WTC11 (cell line): Measurements from ENCODE around the gene REXO2. TPM values are rescaled to one million over a fixed set of nuclear protein-coding genes. Genes with fewer than 3 reads are reported as not detected.

Experiments used
- ATAC-seq: fragments of 200-7000 bp; cut with Tn5 transposase; 2 replicates; pipeline ENCODE4 v1.10.0; 2021; ENCODE audit warnings: mild to moderate bottlenecking, moderate library complexity
- CTCF ChIA-PET: fragments of 300-600 bp; sonication (Branson Sonifier 250); formaldehyde crosslinking; loops from one replicate; lab custom pipeline; 2021; ENCODE audit warnings: antibody characterized with exemption; lab: Charles Lee
- POLR2A ChIA-PET: fragments of 350-600 bp; sonication (Branson Sonifier 250); formaldehyde crosslinking; loops from one replicate; lab custom pipeline; 2021; ENCODE audit warnings: antibody characterized with exemption; lab: Charles Lee
- DNase-seq: peaks from one replicate; pipeline ENCODE4 v3.0.0; 2021; ENCODE audit warnings: low spot score
- H3K27ac Mint-ChIP-seq: 2 replicates; pipeline ENCODE4 v1.8.0; 2021; ENCODE audit warnings: mixed read lengths
- H3K27me3 Mint-ChIP-seq: 2 replicates; pipeline ENCODE4 v1.8.0; 2021; ENCODE audit warnings: low read depth, mild to moderate bottlenecking, moderate library complexity, mixed read lengths
- H3K36me3 Mint-ChIP-seq: 2 replicates; pipeline ENCODE4 v1.8.0; 2021; ENCODE audit warnings: mixed read lengths
- H3K4me1 Mint-ChIP-seq: 2 replicates; pipeline ENCODE4 v1.8.0; 2022; ENCODE audit warnings: mixed read lengths
- H3K4me3 Mint-ChIP-seq: 2 replicates; pipeline ENCODE4 v1.8.0; 2021; ENCODE audit warnings: mild to moderate bottlenecking, moderate library complexity, mixed read lengths
- H3K9me3 Mint-ChIP-seq: 2 replicates; pipeline ENCODE4 v1.8.0; 2021; ENCODE audit warnings: mixed read lengths
- ATF1 ChIP-seq: sonication (generic); formaldehyde crosslinking; IDR thresholded peaks from 2 replicates; pipeline ENCODE4 v1.8.1; 2023; ENCODE audit warnings: mild to moderate bottlenecking, moderate library complexity, missing genetic modification reagents
- ATF2 ChIP-seq: sonication (generic); formaldehyde crosslinking; IDR thresholded peaks from 2 replicates; pipeline ENCODE4 v1.8.1; 2022; ENCODE audit warnings: low read depth, missing genetic modification reagents, borderline replicate concordance
- FOXJ3 ChIP-seq: sonication (generic); formaldehyde crosslinking; IDR thresholded peaks from 2 replicates; pipeline ENCODE4 v1.9.0; 2021; ENCODE audit warnings: missing genetic modification reagents, mild to moderate bottlenecking, borderline replicate concordance
- GTF2I ChIP-seq: fragments of 250-450 bp; sonication (Bioruptor Pico); conservative IDR thresholded peaks from 2 replicates; pipeline ENCODE4 v1.4.0; 2021; ENCODE audit warnings: mild to moderate bottlenecking
- IRF2 ChIP-seq: sonication (generic); formaldehyde crosslinking; IDR thresholded peaks from 2 replicates; pipeline ENCODE4 v1.8.0; 2022; ENCODE audit warnings: low read depth, missing genetic modification reagents, borderline replicate concordance
- JAZF1 ChIP-seq: fragments of 250-450 bp; sonication (Bioruptor Pico); IDR thresholded peaks from 2 replicates; pipeline ENCODE4 v1.9.0; 2021; ENCODE audit warnings: moderate library complexity, mild to moderate bottlenecking, inconsistent platforms
- JUN ChIP-seq: sonication (generic); formaldehyde crosslinking; IDR thresholded peaks from 2 replicates; pipeline ENCODE4 v1.8.0; 2023; ENCODE audit warnings: mild to moderate bottlenecking, missing genetic modification reagents
- MAX ChIP-seq: sonication (generic); formaldehyde crosslinking; IDR thresholded peaks from 2 replicates; pipeline ENCODE4 v1.8.0; 2022; ENCODE audit warnings: mild to moderate bottlenecking, missing genetic modification reagents
- MXD4 ChIP-seq: fragments of 250-450 bp; sonication (Bioruptor Pico); IDR thresholded peaks from 2 replicates; pipeline ENCODE4 v1.8.0; 2021; ENCODE audit warnings: mild to moderate bottlenecking, moderate library complexity, borderline replicate concordance
- NFATC4 ChIP-seq: fragments of 250-450 bp; sonication (Bioruptor Pico); IDR thresholded peaks from 2 replicates; pipeline ENCODE4 v1.9.0; 2021; ENCODE audit warnings: mild to moderate bottlenecking
- NR1H2 ChIP-seq: sonication (generic); formaldehyde crosslinking; IDR thresholded peaks from 2 replicates; pipeline ENCODE4 v1.9.0; 2021; ENCODE audit warnings: mild to moderate bottlenecking, moderate library complexity, missing genetic modification reagents
- PRRX2 ChIP-seq: fragments of 250-450 bp; sonication (Bioruptor Pico); IDR thresholded peaks from 2 replicates; pipeline ENCODE4 v1.8.0; 2021; ENCODE audit warnings: mild to moderate bottlenecking
- RELA ChIP-seq: sonication (generic); formaldehyde crosslinking; IDR thresholded peaks from 2 replicates; pipeline ENCODE4 v1.8.1; 2022; ENCODE audit warnings: missing genetic modification reagents, mild to moderate bottlenecking, borderline replicate concordance
- RORB ChIP-seq: fragments of 250-450 bp; sonication (Bioruptor Pico); IDR thresholded peaks from 2 replicates; pipeline ENCODE4 v1.9.0; 2021; ENCODE audit warnings: mild to moderate bottlenecking
- STAT6 ChIP-seq: sonication (generic); formaldehyde crosslinking; conservative IDR thresholded peaks from 2 replicates; pipeline ENCODE4 v1.8.1; 2023; ENCODE audit warnings: mild to moderate bottlenecking, low read depth, missing genetic modification reagents, moderate library complexity
- TCF7 ChIP-seq: sonication (generic); formaldehyde crosslinking; IDR thresholded peaks from 2 replicates; pipeline ENCODE4 v1.8.0; 2022; ENCODE audit warnings: mild to moderate bottlenecking, low read depth, missing genetic modification reagents, moderate library complexity
- TEAD1 ChIP-seq: sonication (generic); formaldehyde crosslinking; IDR thresholded peaks from 2 replicates; pipeline ENCODE4 v1.8.0; 2022; ENCODE audit warnings: mild to moderate bottlenecking, missing genetic modification reagents
- USF1 ChIP-seq: sonication (generic); formaldehyde crosslinking; IDR thresholded peaks from 2 replicates; pipeline ENCODE4 v1.8.0; 2022; ENCODE audit warnings: mild to moderate bottlenecking, missing genetic modification reagents
- ZNF121 ChIP-seq: sonication (generic); formaldehyde crosslinking; IDR thresholded peaks from 2 replicates; pipeline ENCODE4 v1.8.0; 2023; ENCODE audit warnings: missing genetic modification reagents
- ZNF138 ChIP-seq: sonication (generic); formaldehyde crosslinking; conservative IDR thresholded peaks from 2 replicates; pipeline ENCODE4 v1.8.1; 2022; ENCODE audit warnings: mild to moderate bottlenecking, moderate library complexity, missing genetic modification reagents
- ZNF219 ChIP-seq: sonication (generic); formaldehyde crosslinking; IDR thresholded peaks from 2 replicates; pipeline ENCODE4 v1.8.0; 2023; ENCODE audit warnings: missing genetic modification reagents, mild to moderate bottlenecking, borderline replicate concordance
- ZNF317 ChIP-seq: sonication (generic); formaldehyde crosslinking; IDR thresholded peaks from 2 replicates; pipeline ENCODE4 v1.8.1; 2023; ENCODE audit warnings: low read depth, mild to moderate bottlenecking, moderate library complexity, missing genetic modification reagents, borderline replicate concordance
- ZNF416 ChIP-seq: fragments of 250-450 bp; sonication (Bioruptor Pico); IDR thresholded peaks from 2 replicates; pipeline ENCODE4 v1.9.0; 2021; ENCODE audit warnings: mild to moderate bottlenecking, inconsistent platforms
- total RNA-seq: library from RNA; stranded (reverse); gene quantifications from 3 replicates; pipeline ENCODE4 v1.2.3, GENCODE V29; 2021
- TF ChIP-seq, protein P1 (sequence below): fragments of 250-450 bp; sonication (Bioruptor Pico); conservative IDR thresholded peaks from 2 replicates; pipeline ENCODE4 v1.9.0; 2021; ENCODE audit warnings: mild to moderate bottlenecking
- TF ChIP-seq, protein P2 (sequence below): sonication (generic); formaldehyde crosslinking; IDR thresholded peaks from 2 replicates; pipeline ENCODE4 v1.8.0; 2022; ENCODE audit warnings: missing genetic modification reagents
- TF ChIP-seq, protein P3 (sequence below): sonication (generic); formaldehyde crosslinking; conservative IDR thresholded peaks from 2 replicates; pipeline ENCODE4 v1.8.1; 2022; ENCODE audit warnings: mild to moderate bottlenecking, missing genetic modification reagents

Gene REXO2
- total RNA-seq, 1 experiment from 2014 or later: 98.8 TPM

DNA sequence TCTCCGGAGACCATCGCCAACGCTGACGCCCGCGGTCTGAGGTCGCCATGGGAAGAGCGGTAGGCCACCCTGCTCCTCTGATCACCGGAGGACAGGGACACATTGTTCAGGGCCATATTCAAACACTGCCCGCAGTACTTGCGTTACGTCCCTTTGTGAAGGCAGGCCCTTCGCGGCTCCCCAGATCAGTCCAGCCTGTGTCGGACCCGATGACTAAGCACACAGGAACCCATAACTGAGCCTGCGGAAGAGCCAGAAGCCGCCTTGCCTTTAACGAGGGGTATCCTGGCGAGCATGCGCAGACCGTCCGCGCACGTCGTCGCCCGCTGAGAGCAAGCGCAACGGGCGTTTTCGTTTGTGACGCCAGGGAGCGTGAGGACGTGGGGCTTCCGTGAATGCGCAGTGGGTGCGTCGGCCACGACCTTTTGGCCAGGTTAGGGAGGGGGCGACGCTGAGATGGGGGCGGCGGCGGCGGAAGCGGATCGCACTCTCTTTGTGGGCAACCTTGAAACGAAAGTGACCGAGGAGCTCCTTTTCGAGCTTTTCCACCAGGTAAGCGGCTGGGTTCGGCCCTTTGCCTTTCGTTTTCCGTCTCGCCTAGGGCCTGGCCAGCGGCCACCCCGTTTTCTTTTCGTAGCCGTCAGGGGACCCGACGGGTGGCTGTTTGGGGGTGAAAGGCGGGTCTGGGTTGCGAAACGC is 38.9 kb upstream of the REXO2 start, which contains the start of the genes C11orf71 and RBM7:
Gene C11orf71 (minus strand): TSS at position 296 of the 699 bp plus-strand sequence. CDS start 180 bp downstream, at position 116.
Gene RBM7 (plus strand): TSS at position 451 of the 699 bp plus-strand sequence. CDS start 6 bp downstream, at position 457.
- ATAC-seq: peak; percentile 81
- peak; percentile 94 for DNase-seq
- no peaks in the 10 kb centered on the region for H3K9me3 Mint-ChIP-seq
- peaks cover 48% of the 10 kb centered on the region for H3K4me1 Mint-ChIP-seq
- H3K36me3 Mint-ChIP-seq: peaks cover 25% of the 10 kb centered on the region
- ChIA-PET POLR2A (interaction anchor here (1.0 to 1.8 kb wide), 2 partner anchors 30 to 39 kb away, joined by 3 to 6 read pairs; partner anchors contain the start of gene REXO2), CTCF (interaction anchor here (0.8 kb wide), 1 partner anchor 34 kb away, joined by 3 read pairs; no protein-coding TSS in a partner anchor)
- H3K27ac Mint-ChIP-seq: peak within 1 kb of the TSS; percentile 99
- peak within 1 kb of the TSS; percentile 90 for H3K4me3 Mint-ChIP-seq
- no peaks in the 10 kb centered on the region for H3K27me3 Mint-ChIP-seq
- no peak for TF ChIP-seq FOXJ3
- peak; percentile 93 for TF ChIP-seq MAX (CRISPR knock-in tag)
- no peak; the same call in 1 of the 2 replicates for TF ChIP-seq ZNF416 (CRISPR knock-in tag)
- TF ChIP-seq ATF1 (CRISPR knock-in tag): no peak
- TF ChIP-seq USF1 (CRISPR knock-in tag): peak; percentile 46; the same call in 1 of the 2 replicates
- no peak for TF ChIP-seq GTF2I (CRISPR knock-in tag)
- TF ChIP-seq TEAD1 (CRISPR knock-in tag): peak; percentile 19; the same call in 1 of the 2 replicates
- no peak for TF ChIP-seq STAT6 (CRISPR knock-in tag)
- TF ChIP-seq IRF2: no peak
- no peak for TF ChIP-seq ZNF317
- no peak for TF ChIP-seq MXD4 (CRISPR knock-in tag)
- no peak for TF ChIP-seq NFATC4
- TF ChIP-seq TCF7: no peak
- no peak for TF ChIP-seq JAZF1 (CRISPR knock-in tag)
- no peak for TF ChIP-seq RELA (CRISPR knock-in tag)
- 0 out of 2 replicates have a peak, but pooled peaks have one; percentile 61 for TF ChIP-seq JUN
- TF ChIP-seq NR1H2 (CRISPR knock-in tag): no peak
- TF ChIP-seq, protein P1, sequence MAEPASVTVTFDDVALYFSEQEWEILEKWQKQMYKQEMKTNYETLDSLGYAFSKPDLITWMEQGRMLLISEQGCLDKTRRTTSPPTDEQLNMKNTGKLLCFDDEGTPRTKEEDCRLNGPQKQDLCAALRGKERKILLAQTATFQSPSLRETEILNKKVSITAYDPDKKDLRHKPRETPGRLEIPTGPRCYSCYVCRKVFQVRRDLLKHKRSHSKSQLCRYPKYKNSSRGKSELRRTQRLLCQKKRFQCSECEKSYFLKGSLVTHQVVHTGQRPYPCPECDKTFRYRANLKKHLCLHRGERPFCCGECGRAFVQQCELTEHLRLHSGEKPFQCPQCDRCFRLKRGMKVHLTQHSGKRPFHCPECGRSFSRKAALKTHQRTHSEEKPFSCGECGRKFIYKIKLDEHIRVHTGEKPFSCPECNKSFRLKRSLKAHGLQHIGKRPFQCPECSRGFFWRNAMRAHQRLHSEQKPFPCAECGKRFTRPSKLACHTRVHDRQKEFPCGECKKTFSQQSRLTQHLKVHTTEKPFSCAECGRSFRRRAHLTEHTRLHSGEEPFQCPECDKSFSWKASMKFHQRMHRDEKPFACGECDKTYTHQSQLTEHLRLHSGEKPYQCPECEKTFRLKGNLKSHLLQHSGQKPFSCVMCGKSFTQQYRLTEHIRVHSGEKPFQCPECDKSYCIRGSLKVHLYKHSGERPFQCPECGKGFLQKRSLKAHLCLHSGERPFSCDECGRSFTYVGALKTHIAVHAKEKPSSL (CRISPR knock-in tag): no peak
- TF ChIP-seq, protein P2, sequence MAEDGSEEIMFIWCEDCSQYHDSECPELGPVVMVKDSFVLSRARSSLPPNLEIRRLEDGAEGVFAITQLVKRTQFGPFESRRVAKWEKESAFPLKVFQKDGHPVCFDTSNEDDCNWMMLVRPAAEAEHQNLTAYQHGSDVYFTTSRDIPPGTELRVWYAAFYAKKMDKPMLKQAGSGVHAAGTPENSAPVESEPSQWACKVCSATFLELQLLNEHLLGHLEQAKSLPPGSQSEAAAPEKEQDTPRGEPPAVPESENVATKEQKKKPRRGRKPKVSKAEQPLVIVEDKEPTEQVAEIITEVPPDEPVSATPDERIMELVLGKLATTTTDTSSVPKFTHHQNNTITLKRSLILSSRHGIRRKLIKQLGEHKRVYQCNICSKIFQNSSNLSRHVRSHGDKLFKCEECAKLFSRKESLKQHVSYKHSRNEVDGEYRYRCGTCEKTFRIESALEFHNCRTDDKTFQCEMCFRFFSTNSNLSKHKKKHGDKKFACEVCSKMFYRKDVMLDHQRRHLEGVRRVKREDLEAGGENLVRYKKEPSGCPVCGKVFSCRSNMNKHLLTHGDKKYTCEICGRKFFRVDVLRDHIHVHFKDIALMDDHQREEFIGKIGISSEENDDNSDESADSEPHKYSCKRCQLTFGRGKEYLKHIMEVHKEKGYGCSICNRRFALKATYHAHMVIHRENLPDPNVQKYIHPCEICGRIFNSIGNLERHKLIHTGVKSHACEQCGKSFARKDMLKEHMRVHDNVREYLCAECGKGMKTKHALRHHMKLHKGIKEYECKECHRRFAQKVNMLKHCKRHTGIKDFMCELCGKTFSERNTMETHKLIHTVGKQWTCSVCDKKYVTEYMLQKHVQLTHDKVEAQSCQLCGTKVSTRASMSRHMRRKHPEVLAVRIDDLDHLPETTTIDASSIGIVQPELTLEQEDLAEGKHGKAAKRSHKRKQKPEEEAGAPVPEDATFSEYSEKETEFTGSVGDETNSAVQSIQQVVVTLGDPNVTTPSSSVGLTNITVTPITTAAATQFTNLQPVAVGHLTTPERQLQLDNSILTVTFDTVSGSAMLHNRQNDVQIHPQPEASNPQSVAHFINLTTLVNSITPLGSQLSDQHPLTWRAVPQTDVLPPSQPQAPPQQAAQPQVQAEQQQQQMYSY: no peak
- TF ChIP-seq ZNF219: peak; percentile 29; the same call in 1 of the 2 replicates
- TF ChIP-seq PRRX2: no peak
- TF ChIP-seq, protein P3, sequence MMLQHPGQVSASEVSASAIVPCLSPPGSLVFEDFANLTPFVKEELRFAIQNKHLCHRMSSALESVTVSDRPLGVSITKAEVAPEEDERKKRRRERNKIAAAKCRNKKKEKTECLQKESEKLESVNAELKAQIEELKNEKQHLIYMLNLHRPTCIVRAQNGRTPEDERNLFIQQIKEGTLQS (CRISPR knock-in tag): no peak
- TF ChIP-seq ZNF121 (CRISPR knock-in tag): no peak
- TF ChIP-seq RORB (CRISPR knock-in tag): no peak
- no peak for TF ChIP-seq ZNF138 (CRISPR knock-in tag)
- no peak for TF ChIP-seq ATF2 (CRISPR knock-in tag)
